ENCODE data around the gene PPP1R12B.

DNA sequence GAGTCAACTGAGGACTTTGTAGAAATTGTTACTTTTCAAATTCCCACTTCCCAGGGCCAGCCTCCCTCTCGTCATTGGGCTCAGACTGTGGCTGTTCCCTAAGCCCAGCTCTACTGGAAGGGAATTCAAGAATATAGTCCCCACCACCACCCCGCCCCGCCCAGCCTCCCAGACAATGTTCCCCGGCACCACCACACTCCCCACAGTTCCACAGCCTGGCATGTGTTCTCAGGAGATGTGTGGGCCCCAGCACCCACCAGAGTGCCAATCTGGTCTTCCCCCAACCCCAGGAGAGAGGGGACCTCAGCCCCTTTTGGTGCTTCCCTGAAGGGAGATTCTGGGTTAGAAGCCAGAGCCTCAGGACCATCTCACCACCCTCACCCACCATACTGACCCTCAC is 241.6 kb downstream of the PPP1R12B start:
- TF ChIP-seq ZNF433 (tag by site-specific recombination; IDR thresholded peaks at IDR 0.05; ENCODE audit: low read depth), result no peak
- TF ChIP-seq, protein P1, sequence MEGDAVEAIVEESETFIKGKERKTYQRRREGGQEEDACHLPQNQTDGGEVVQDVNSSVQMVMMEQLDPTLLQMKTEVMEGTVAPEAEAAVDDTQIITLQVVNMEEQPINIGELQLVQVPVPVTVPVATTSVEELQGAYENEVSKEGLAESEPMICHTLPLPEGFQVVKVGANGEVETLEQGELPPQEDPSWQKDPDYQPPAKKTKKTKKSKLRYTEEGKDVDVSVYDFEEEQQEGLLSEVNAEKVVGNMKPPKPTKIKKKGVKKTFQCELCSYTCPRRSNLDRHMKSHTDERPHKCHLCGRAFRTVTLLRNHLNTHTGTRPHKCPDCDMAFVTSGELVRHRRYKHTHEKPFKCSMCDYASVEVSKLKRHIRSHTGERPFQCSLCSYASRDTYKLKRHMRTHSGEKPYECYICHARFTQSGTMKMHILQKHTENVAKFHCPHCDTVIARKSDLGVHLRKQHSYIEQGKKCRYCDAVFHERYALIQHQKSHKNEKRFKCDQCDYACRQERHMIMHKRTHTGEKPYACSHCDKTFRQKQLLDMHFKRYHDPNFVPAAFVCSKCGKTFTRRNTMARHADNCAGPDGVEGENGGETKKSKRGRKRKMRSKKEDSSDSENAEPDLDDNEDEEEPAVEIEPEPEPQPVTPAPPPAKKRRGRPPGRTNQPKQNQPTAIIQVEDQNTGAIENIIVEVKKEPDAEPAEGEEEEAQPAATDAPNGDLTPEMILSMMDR (tag by site-specific recombination; IDR thresholded peaks at IDR 0.05), result no peak
- TF ChIP-seq ZSCAN23 (tag by site-specific recombination; IDR thresholded peaks at IDR 0.05), result no peak
